GM12874 (cell line): ENCODE data around the gene ARHGEF10L.

Source experiments
- CTCF ChIP-seq: IDR thresholded peaks from 2 replicates; pipeline ENCODE4 v1.5.1; 2011; ENCODE audit warnings: low read depth, mild to moderate bottlenecking, control low read depth, low read length, moderate library complexity; ENCODE audit not compliant: insufficient read depth

Gene ARHGEF10L

DNA sequence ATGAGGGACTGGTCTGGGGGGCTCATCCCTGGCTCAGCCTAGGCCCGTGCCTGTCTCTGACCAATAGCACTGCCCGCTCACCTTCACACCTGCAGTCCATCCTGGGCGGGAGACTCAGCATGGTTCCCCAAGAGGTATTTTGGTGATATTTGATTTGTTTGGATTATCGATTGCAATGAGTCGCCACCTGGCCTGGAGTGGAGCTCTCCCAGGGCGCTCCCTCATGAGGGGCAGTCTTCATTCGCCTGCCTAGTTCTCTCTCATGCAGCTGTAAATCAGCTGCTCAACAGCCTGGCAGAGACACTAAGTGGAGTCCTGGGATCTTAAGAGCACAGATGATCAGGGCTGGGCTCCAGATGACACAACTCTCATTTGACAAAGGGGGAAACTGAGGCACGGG lies 125.6 kb downstream of the ARHGEF10L start:
- TF ChIP-seq CTCF = no peak

DNA sequence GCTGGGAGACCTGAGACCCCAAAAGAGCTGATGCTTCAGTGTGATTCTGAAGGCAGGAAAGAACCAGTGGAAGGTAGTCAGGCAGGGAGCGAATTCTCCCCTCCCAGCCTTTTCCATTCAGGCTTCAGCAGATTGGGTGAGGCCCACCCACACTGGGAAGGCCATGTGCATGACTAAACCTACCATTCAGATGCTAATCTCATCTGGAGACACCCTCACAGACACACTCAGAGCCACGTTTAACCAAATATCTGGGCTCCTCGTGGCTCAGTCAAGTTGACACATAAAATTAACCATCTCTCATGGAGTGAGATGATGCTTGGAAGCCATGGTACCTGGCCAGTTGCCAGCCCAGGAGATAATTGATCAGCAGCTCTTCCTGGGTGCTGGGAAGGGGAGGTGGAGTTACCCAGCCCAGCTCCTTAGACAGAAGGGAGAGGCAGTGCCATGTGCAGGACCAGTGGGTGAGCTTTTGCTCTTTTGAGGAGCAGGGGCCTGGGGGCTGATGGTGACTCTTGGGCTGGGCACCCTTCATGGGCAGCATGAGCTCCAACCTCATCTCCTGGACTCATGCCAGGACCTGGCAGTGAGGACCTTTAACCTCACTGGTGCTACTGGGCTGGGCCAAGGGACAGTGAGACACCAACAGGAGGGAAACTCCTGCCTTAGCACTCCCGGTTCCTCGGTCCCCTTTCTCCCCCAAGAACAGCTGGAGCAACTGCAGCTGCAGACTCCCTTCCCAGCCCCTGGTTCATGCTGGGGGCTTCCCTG lies 126.6 kb downstream of the ARHGEF10L start:
- TF ChIP-seq CTCF = no peak

DNA sequence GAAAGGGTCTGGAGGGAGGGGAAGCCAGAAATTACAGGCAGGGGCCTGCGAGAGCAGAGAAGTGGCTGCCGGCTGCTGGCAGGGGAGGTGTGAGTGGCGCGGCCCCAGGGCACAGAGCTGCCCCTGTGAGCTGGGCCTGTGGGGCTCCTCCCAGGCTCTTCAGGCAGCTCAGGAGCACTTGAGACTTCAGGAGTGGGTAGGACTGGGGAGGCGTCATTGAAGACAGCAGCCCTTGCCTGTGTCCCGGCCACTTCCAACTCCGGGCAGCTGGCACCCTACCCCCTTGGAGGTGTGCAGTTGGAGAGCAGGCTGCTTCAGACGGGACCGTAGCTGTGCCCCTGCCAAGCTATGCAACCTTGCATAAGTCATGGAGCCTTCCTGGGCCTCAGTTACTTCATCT lies 128.1 kb downstream of the ARHGEF10L start:
- no peak for TF ChIP-seq CTCF

DNA sequence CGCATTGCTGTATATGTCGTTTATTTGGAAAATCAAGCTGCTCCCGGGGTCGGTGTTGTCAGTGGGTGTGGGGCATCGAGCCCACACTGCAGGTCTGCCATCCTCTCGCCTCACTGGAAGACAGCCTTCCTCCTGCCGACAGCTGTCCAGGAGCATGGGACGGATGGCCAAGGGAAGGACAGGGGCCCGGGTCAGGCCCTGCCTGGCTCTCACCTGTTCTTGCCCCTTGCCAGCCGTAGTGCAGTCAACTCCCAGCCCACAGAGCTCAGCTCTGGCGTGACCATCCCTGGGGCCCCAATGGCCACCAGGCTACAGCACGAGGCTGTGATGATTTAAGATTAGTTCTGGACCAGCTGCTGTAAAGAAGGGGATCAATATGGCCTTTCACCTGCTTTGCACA lies 128.7 kb downstream of the ARHGEF10L start:
- TF ChIP-seq CTCF = no peak

DNA sequence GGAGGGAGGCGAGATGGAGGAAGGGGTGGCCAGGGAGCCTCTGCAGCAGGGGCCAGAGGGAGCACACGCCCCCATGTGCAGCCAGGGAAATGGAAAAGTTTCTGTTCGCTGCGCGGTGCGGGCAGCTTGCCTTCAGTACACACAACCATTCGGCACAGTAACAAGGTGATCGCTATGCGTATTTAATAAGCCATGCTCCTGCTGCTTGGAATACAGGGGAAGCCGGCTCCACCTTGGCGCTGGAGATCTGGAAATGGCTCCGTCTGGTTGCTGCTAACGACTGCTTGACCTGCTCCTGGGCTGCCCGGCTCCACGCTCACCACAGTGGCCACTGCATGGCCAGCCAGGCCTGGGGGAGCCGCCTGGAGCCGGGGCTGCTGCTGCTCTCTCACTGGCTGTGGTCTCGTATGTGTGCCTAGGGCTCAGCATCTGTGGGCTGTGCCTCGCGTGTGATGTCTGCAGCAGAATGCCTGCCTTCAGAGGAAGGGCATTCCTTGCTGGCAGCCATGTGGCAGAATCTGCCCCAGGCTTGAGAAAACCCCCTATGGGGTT lies 129.2 kb downstream of the ARHGEF10L start:
- TF ChIP-seq CTCF = no peak

- TF ChIP-seq CTCF = no peak
These were observed 129.8 kb downstream of the ARHGEF10L start for GRCh38 chr1:17669305-17669704.

DNA sequence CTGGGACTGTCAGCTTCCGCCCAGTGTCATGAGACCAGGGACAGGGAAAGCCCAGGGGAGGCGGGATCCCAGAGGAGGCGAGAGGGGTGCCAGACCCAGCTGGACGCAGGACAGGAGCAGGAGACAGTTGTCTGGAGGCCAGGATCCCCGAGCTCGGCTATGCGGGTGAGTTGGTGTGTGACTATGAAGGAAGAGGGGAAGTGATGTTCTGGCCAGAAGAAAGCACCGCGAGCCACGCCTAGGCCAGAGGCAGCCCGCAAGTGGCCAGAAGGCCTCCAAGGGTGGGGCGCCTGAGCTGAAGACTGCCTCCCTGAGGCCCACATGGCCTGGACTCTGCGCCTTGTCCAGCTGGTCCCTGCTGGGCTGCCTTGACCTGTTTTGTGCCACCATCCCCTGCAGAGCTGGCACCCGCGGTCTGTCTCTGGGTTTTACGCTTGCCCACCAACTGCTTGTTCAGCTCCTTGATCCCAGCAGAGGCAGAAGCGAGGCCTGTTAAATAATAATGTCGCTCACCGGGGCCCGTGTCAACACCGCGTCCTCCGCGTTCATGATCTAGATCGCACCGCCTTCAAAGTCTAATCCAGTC lies 130.5 kb downstream of the ARHGEF10L start:
- TF ChIP-seq CTCF = no peak
